Epithelial cell of esophagus (primary cell): ENCODE data around the gene NUMB.

Source experiments
- DNase-seq: peaks from one replicate; pipeline ENCODE4 v3.0.0; 2010; ENCODE audit warnings: low read depth
- H3K4me3 ChIP-seq: 2 replicates; pipeline ENCODE4 v1.5.1; 2011; ENCODE audit warnings: mild to moderate bottlenecking, low read length, control low read depth
- CTCF ChIP-seq: IDR thresholded peaks from 2 replicates; pipeline ENCODE4 v1.5.1; 2011; ENCODE audit warnings: low read depth, mild to moderate bottlenecking, low read length, control low read depth, inconsistent platforms; ENCODE audit not compliant: insufficient read depth; ENCODE audit errors: missing control alignments

NUMB gene

GRCh38 chr14:73338551-73338950 is 119.8 kb downstream of the NUMB start:
- DNase-seq = no peak
- TF ChIP-seq CTCF = no peak
- no peak overlapping the region for H3K4me3 ChIP-seq

- no peak for TF ChIP-seq CTCF
- no peak overlapping the region for H3K4me3 ChIP-seq
- no peak for DNase-seq
Measured at GRCh38 chr14:73333031-73333430, 125.3 kb downstream of the NUMB start.

- no peak for TF ChIP-seq CTCF
- H3K4me3 ChIP-seq = no peak overlapping the region
- DNase-seq = no peak
Measured at GRCh38 chr14:73325630-73326299, 132.6 kb downstream of the NUMB start.

- H3K4me3 ChIP-seq = no peak overlapping the region
- no peak for TF ChIP-seq CTCF
- DNase-seq = no peak
Measured at GRCh38 chr14:73325063-73325462, 133.3 kb downstream of the NUMB start.

- no peak overlapping the region for H3K4me3 ChIP-seq
- no peak for DNase-seq
- TF ChIP-seq CTCF = no peak
Measured at GRCh38 chr14:73324533-73324932, 133.8 kb downstream of the NUMB start.

- no peak for DNase-seq
- H3K4me3 ChIP-seq = no peak overlapping the region
- no peak for TF ChIP-seq CTCF
Measured at GRCh38 chr14:73323896-73324399, 134.4 kb downstream of the NUMB start.

GRCh38 chr14:73313151-73313550 is 145.2 kb downstream of the NUMB start:
- H3K4me3 ChIP-seq = no peak overlapping the region
- no peak for TF ChIP-seq CTCF
- no peak for DNase-seq
